ENCODE data around the gene FOS.

DNA sequence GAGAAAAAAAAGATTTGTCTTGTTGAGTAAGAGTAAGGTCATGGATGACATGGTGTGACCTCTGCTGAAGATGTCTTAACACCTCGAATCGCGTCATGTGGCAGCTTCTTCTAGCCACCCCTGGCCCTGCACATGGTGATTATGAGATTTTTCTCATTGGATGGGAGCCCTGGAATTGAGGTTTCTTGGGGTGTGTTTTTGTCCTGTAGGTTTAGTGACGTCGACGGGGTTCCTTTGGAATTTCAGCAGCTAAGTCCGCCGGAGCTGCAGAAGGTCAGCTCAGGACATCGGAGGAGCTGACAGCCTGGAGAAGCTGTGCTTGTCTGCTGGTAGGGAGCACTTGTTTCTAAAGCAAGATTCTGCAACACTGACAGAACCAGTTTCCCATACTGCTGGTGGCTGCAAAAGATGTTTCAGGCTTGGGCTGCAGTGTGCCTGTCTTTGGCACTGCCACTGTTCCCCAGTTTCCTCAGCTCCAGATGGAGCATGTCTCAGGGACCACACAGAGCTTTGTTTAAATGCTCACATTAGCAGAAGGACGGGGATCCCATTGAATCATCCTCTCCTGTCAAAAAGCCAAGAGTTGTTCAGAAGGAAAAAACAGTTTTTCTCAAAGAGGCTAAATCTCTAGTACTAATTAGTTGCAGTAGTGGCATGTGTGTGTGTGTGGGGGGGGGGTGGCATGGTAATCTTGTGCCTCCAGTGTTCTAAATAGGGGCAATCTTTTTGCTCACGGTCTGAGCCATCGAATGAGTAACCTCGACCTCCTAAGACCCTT lies 5.2 kb upstream of the FOS start:
- TF ChIP-seq, protein P1, sequence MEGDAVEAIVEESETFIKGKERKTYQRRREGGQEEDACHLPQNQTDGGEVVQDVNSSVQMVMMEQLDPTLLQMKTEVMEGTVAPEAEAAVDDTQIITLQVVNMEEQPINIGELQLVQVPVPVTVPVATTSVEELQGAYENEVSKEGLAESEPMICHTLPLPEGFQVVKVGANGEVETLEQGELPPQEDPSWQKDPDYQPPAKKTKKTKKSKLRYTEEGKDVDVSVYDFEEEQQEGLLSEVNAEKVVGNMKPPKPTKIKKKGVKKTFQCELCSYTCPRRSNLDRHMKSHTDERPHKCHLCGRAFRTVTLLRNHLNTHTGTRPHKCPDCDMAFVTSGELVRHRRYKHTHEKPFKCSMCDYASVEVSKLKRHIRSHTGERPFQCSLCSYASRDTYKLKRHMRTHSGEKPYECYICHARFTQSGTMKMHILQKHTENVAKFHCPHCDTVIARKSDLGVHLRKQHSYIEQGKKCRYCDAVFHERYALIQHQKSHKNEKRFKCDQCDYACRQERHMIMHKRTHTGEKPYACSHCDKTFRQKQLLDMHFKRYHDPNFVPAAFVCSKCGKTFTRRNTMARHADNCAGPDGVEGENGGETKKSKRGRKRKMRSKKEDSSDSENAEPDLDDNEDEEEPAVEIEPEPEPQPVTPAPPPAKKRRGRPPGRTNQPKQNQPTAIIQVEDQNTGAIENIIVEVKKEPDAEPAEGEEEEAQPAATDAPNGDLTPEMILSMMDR (IDR thresholded peaks at IDR 0.05), result no peak
- TF ChIP-seq ZFX (IDR thresholded peaks at IDR 0.05; ENCODE audit: borderline replicate concordance), result no peak
